DND-41 (cell line): Measurements from ENCODE around the gene GLRX2.

Experiments used
- EZH2 ChIP-seq: IDR thresholded peaks from 3 replicates; pipeline ENCODE4 v1.6.1; 2012; ENCODE audit warnings: borderline replicate concordance, low read depth, mild to moderate bottlenecking, moderate library complexity, low read length, inconsistent platforms; ENCODE audit not compliant: severe bottlenecking
- TF ChIP-seq, protein P1 (sequence below): IDR thresholded peaks from 2 replicates; pipeline ENCODE4 v1.5.1; 2012; ENCODE audit warnings: borderline replicate concordance, low read length, moderate library complexity, mild to moderate bottlenecking; ENCODE audit not compliant: poor library complexity, severe bottlenecking; ENCODE audit errors: extremely low read depth

DNA sequence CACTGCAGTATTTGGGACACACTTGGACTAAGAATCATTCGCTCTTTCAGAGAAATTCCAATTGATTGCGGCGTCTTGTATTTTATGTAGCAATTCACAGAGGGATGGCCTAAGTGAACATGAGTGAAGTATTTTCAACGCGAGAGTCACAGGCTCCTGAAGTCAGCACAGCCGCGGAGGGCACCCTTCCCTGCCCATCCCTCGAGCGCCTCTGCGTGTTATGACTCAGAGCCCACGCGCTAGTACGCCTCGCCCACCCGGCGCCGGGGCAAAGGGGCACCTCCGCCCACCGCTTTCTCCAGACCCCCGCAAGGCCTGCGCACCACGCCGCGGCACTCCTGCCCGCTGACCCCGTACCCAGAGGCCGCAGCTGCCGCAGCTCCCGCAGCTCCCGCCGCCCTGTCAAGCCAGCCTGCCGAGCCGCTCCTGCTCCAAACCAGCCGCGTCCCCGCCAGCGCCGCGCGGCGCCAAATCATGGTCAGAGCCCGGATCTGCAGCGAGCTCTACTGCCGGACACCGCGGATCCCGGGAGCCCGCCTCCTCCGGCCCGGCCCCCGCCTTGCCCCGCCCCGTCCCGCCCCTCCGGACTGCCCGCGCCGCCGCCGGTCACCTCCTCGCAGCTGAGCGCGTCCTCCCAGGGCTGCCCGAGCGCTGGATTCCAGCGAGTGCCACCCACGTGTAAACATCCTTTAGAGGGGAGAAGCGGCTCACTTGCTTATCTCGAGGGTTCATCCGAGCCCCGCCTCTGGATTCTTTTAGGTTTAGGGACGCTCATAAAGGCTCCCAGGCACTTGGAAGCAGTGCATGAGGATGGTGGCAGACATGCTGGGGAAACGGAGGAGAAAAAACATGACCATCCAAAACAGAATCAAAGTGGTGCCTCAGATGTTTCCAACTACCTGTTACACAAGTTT, at the start of gene GLRX2:
- TF ChIP-seq, protein P1, sequence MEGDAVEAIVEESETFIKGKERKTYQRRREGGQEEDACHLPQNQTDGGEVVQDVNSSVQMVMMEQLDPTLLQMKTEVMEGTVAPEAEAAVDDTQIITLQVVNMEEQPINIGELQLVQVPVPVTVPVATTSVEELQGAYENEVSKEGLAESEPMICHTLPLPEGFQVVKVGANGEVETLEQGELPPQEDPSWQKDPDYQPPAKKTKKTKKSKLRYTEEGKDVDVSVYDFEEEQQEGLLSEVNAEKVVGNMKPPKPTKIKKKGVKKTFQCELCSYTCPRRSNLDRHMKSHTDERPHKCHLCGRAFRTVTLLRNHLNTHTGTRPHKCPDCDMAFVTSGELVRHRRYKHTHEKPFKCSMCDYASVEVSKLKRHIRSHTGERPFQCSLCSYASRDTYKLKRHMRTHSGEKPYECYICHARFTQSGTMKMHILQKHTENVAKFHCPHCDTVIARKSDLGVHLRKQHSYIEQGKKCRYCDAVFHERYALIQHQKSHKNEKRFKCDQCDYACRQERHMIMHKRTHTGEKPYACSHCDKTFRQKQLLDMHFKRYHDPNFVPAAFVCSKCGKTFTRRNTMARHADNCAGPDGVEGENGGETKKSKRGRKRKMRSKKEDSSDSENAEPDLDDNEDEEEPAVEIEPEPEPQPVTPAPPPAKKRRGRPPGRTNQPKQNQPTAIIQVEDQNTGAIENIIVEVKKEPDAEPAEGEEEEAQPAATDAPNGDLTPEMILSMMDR = no peak
- no peak for TF ChIP-seq EZH2
